HCT116 (cell line): ENCODE measurements around the gene SVEP1. TPM values are rescaled to one million over a fixed set of nuclear protein-coding genes. Genes with fewer than 3 reads are reported as not detected.
"Not testable (repeated sequence)": the region's sequence is repeated elsewhere in the genome, so short reads cannot be mapped to it uniquely, and the experiment has no call there.

Experiments
- ATAC-seq: fragments of 200-7000 bp; cut with Tn5 transposase; 2 replicates; pipeline ENCODE4 v1.9.1; 2020; ENCODE audit warnings: mild to moderate bottlenecking, moderate library complexity
- BruUV-seq: library from RNA; stranded (reverse); fragments of 400-500 nt; replicated peaks from 2 replicates; lab custom pipeline; 2021; lab: Mats Ljungman, UMichigan
- CTCF ChIA-PET: fragments of 300-600 bp; sonication (Branson Sonifier 250); formaldehyde crosslinking; loops from one replicate; lab custom pipeline; 2021; ENCODE audit warnings: antibody characterized with exemption; lab: Charles Lee
- POLR2A ChIA-PET: fragments of 300-600, 350-600 bp; sonication (Branson Sonifier 250); formaldehyde crosslinking; loops from one replicate; lab custom pipeline; 2021; ENCODE audit warnings: antibody characterized with exemption; lab: Charles Lee
- RAD21 ChIA-PET, 2 experiments: fragments of 300-600 bp; sonication (Branson Sonifier 250); formaldehyde crosslinking; loops; one replicate each; lab custom pipeline; 2023; ENCODE audit warnings: low total read pairs in 2 of 2; ENCODE audit not compliant: uncharacterized antibody in 2 of 2, unreplicated experiment in 2 of 2, low non-redundant PET in 1 of 2; lab: Charles Lee
- DNase-seq: peaks from one replicate; pipeline ENCODE4 v3.0.0-alpha.2; 2010; ENCODE audit warnings: low read depth, low spot score
- H2AFZ ChIP-seq: fragments of 200-600 bp; shearing (Covaris generic), sonication (generic); 2 replicates; pipeline ENCODE4 v1.6.1; 2017; ENCODE audit warnings: low read depth, mixed run types, mixed read lengths, antibody characterized with exemption, low read length; ENCODE audit not compliant: poor library complexity, severe bottlenecking
- H3K27ac ChIP-seq: 2 replicates; pipeline ENCODE4 v1.5.1; 2012; ENCODE audit warnings: low read depth, low read length
- H3K27me3 ChIP-seq: fragments of 200-600 bp; sonication (generic); 2 replicates; pipeline ENCODE4 v1.6.1; 2016; ENCODE audit warnings: mixed run types, low read length, mixed read lengths; ENCODE audit not compliant: insufficient read depth
- H3K36me3 ChIP-seq, 2 experiments: fragments of 200-500 bp in 1 of 2; fragments of 200-600 bp in 1 of 2; sonication (Bioruptor generic) in 1 of 2; sonication (generic) in 1 of 2; 2 replicates each; pipeline versions ENCODE4 v1.5.1 to v1.6.1; 2014 to 2016; ENCODE audit warnings: low read length in 2 of 2, inconsistent platforms in 1 of 2, mixed read lengths in 1 of 2, mixed run types in 1 of 2; ENCODE audit not compliant: insufficient read depth in 2 of 2, control insufficient read depth in 1 of 2
- H3K4me1 ChIP-seq, 2 experiments: fragments of 200-600 bp in 1 of 2; sonication (generic) in 1 of 2; 2 replicates each; pipeline versions ENCODE4 v1.5.1 to v1.6.1; 2012 to 2017; ENCODE audit warnings: low read length in 2 of 2, inconsistent platforms in 1 of 2, mild to moderate bottlenecking in 1 of 2, mixed read lengths in 1 of 2, mixed run types in 1 of 2, moderate library complexity in 1 of 2; ENCODE audit not compliant: insufficient read depth in 2 of 2, control insufficient read depth in 1 of 2
- H3K4me2 ChIP-seq: fragments of 200-600 bp; sonication (generic); 2 replicates; pipeline ENCODE4 v1.6.1; 2017; ENCODE audit warnings: mixed run types, low read length, mixed read lengths
- H3K4me3 ChIP-seq, 2 experiments: fragments of 200-600 bp in 1 of 2; sonication (generic) in 1 of 2; replicated peaks in 1 of 2; 2 replicates each; pipeline ENCODE4 v1.5.1; 2011 to 2016; ENCODE audit warnings: low read length in 2 of 2, control low read depth in 1 of 2, low read depth in 1 of 2, mild to moderate bottlenecking in 1 of 2, mixed read lengths in 1 of 2, mixed run types in 1 of 2
- H3K79me2 ChIP-seq: fragments of 200-600 bp; sonication (generic); 2 replicates; pipeline ENCODE4 v1.6.1; 2017; ENCODE audit warnings: mild to moderate bottlenecking, mixed run types, low read length, moderate library complexity, mixed read lengths; ENCODE audit not compliant: insufficient read depth
- H3K9ac ChIP-seq: fragments of 200-600 bp; sonication (generic); 2 replicates; pipeline ENCODE4 v1.6.1; 2016; ENCODE audit warnings: low read length, mixed read lengths
- H3K9me2 ChIP-seq: fragments of 200-600 bp; sonication (generic), shearing (Covaris generic); 2 replicates; pipeline ENCODE4 v1.6.1; 2017; ENCODE audit warnings: mixed run types, mild to moderate bottlenecking, moderate library complexity; ENCODE audit not compliant: insufficient read depth
- H3K9me3 ChIP-seq, 2 experiments: fragments of 200-500 bp in 1 of 2; fragments of 200-600 bp in 1 of 2; sonication (Bioruptor generic) in 1 of 2; sonication (generic) in 1 of 2; 2 replicates each; pipeline ENCODE4 v1.6.1; 2014 to 2017; ENCODE audit warnings: low read length in 2 of 2, mixed read lengths in 2 of 2, inconsistent platforms in 1 of 2, low read depth in 1 of 2, mild to moderate bottlenecking in 1 of 2, mixed run types in 1 of 2, moderate library complexity in 1 of 2; ENCODE audit not compliant: control insufficient read depth in 1 of 2, insufficient read depth in 1 of 2
- H4K20me1 ChIP-seq: fragments of 200-600 bp; sonication (generic), shearing (Covaris generic); 2 replicates; pipeline ENCODE4 v1.6.1; 2017; ENCODE audit warnings: mixed run types, mild to moderate bottlenecking, moderate library complexity; ENCODE audit not compliant: insufficient read depth
- CBX3 ChIP-seq: IDR thresholded peaks from 2 replicates; pipeline ENCODE4 v1.6.1; 2012; ENCODE audit warnings: low read depth
- CEBPB ChIP-seq: IDR thresholded peaks from 2 replicates; pipeline ENCODE4 v1.6.1; 2012; ENCODE audit warnings: low read depth
- EGR1 ChIP-seq: IDR thresholded peaks from 2 replicates; pipeline ENCODE4 v1.6.1; 2012; ENCODE audit warnings: low read depth
- EZH2 ChIP-seq: fragments of 200-600 bp; sonication (generic); IDR thresholded peaks from 2 replicates; pipeline ENCODE4 v1.6.1; 2017; ENCODE audit warnings: antibody characterized with exemption, mixed run types
- FOSL1 ChIP-seq: IDR thresholded peaks from 2 replicates; pipeline ENCODE4 v1.6.1; 2012; ENCODE audit warnings: low read depth
- REST ChIP-seq: IDR thresholded peaks from 2 replicates; pipeline ENCODE4 v1.6.1; 2012; ENCODE audit warnings: low read depth
- SP1 ChIP-seq: IDR thresholded peaks from 2 replicates; pipeline ENCODE4 v1.6.1; 2012; ENCODE audit warnings: low read depth
- intact Hi-C: fragments of 100-400 bp; cut with micrococcal nuclease; formaldehyde crosslinking; loops from 2 replicates; pipeline ENCODE4 v1.10.0; 2022
- total RNA-seq: library from RNA; stranded (reverse); gene quantifications from one replicate; pipeline ENCODE4 v1.2.1, GENCODE V29; 2021; ENCODE audit not compliant: unreplicated experiment

SVEP1 gene
- total RNA-seq, 1 experiment from 2014 or later: 0.15 TPM

- CTCF ChIA-PET: no interaction called here
- intact Hi-C loops: no loop called here
These were observed 47.8 kb downstream of the SVEP1 start for GRCh38 chr9:110531776-110532175.

GRCh38 chr9:110531241-110531640 is 48.3 kb downstream of the SVEP1 start:
- BruUV-seq, H3K27ac ChIP-seq, H3K9me2 ChIP-seq, POLR2A ChIA-PET, ATAC-seq, H3K36me3 ChIP-seq, H3K4me3 ChIP-seq, H3K27me3 ChIP-seq, intact Hi-C loops, H3K4me2 ChIP-seq, CTCF ChIA-PET, H3K79me2 ChIP-seq, H3K9ac ChIP-seq, DNase-seq, H4K20me1 ChIP-seq, RAD21 ChIA-PET, H3K9me3 ChIP-seq, H3K4me1 ChIP-seq, H2AFZ ChIP-seq: not testable (repeated sequence)

More at GRCh38 chr9:110531776-110532175, 47.8 kb downstream of the SVEP1 start:
- Histone ChIP-seq H3K27ac (no peak overlapping the region), H3K27me3 (no peaks in the 10 kb centered on the region), H3K36me3 (no peaks in the 10 kb centered on the region), H3K4me1 (peaks cover 0 to 5% of the 10 kb centered on the region in 2 experiments; a peak in 1 of 4 replicates), H3K9ac (no peak overlapping the region), H4K20me1 (no peaks in the 10 kb centered on the region), H3K4me2 (no peak overlapping the region), H3K4me3 (no peak overlapping the region), H3K9me3 (no peaks in the 10 kb centered on the region), H2AFZ (no peak overlapping the region), H3K9me2 (no peaks in the 10 kb centered on the region), H3K79me2 (no peaks in the 10 kb centered on the region)
- DNase-seq (no peak), ATAC-seq (no peak)
- RAD21 ChIA-PET: no interaction called here
- no peak for TF ChIP-seq EGR1
- no TSS peak for BruUV-seq
- POLR2A ChIA-PET: no interaction called here

- Histone ChIP-seq H3K27me3 (no peaks in the 10 kb centered on the region), H2AFZ (no peak overlapping the region), H3K9me2 (no peaks in the 10 kb centered on the region), H3K4me2 (no peak overlapping the region), H3K27ac (no peak overlapping the region), H3K4me1 (peaks cover 0 to 5% of the 10 kb centered on the region in 2 experiments; a peak in 1 of 4 replicates), H3K79me2 (no peaks in the 10 kb centered on the region), H4K20me1 (no peaks in the 10 kb centered on the region), H3K36me3 (no peaks in the 10 kb centered on the region), H3K9ac (no peak overlapping the region), H3K9me3 (no peaks in the 10 kb centered on the region), H3K4me3 (no peak overlapping the region)
- ATAC-seq (no peak), DNase-seq (no peak)
- POLR2A ChIA-PET: no interaction called here
- TF ChIP-seq CBX3 (no peak), EZH2 (no peak), FOSL1 (no peak), CEBPB (no peak), SP1 (no peak), REST (no peak)
- intact Hi-C loops: no loop called here
- no TSS peak for BruUV-seq
- RAD21 ChIA-PET: no interaction called here
- CTCF ChIA-PET: no interaction called here
These were observed 50.9 kb downstream of the SVEP1 start for GRCh38 chr9:110528645-110529044.
